ENCODE measurements around the gene AGXT.

AGXT gene

GRCh38 chr2:240852671-240853314, 15.8 kb upstream of the AGXT start:
- TF ChIP-seq CTCF (conservative IDR thresholded peaks at IDR 0.05), result no peak
- no peak overlapping the region for H3K27ac ChIP-seq

- no peak overlapping the region for H3K27ac ChIP-seq
- TF ChIP-seq CTCF (conservative IDR thresholded peaks at IDR 0.05), result no peak
Observed at GRCh38 chr2:240855670-240856069, 13.0 kb upstream of the AGXT start.

DNA sequence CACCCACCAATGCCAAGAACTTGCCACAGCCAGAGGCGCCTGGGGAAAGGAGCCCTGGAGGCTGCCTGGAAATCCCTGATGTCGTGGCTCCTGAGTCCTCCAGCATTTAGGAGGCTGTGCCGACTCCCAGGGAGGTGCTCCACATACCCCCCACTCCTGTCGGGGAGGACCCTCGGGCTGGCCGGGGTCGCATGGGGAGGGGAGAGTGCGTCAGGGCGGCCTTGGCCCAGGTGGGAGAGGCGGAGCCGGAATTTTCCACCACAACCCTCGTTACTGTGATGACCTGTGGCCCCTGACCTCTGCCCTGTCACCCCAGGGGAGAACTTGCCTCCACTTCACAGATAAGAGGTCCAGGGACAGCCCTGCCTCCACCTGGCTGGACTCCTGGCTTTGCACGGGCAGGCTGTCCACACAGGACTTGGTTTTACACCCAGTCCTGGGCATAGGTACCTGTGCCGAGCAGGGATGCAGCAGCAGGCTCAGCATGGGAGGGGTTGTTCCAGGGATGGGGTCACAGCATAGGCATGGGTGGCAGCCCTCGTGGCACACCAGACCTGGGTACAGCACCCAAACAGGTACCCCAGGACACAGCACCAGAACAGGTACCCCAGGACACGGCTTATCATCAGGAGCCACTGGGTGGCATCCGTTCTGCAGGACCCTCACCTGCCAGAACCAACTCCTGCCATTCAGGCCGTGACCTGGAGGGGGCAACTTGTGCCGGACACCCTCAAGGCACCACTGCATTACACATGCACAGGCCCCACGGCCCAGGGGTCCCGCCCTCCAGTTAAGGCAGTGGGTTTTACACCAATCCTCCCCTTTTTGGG, 12.3 kb upstream of the AGXT start:
- peak; percentile 29 for TF ChIP-seq CTCF (conservative IDR thresholded peaks at IDR 0.05)
- H3K27ac ChIP-seq, result no peak overlapping the region

DNA sequence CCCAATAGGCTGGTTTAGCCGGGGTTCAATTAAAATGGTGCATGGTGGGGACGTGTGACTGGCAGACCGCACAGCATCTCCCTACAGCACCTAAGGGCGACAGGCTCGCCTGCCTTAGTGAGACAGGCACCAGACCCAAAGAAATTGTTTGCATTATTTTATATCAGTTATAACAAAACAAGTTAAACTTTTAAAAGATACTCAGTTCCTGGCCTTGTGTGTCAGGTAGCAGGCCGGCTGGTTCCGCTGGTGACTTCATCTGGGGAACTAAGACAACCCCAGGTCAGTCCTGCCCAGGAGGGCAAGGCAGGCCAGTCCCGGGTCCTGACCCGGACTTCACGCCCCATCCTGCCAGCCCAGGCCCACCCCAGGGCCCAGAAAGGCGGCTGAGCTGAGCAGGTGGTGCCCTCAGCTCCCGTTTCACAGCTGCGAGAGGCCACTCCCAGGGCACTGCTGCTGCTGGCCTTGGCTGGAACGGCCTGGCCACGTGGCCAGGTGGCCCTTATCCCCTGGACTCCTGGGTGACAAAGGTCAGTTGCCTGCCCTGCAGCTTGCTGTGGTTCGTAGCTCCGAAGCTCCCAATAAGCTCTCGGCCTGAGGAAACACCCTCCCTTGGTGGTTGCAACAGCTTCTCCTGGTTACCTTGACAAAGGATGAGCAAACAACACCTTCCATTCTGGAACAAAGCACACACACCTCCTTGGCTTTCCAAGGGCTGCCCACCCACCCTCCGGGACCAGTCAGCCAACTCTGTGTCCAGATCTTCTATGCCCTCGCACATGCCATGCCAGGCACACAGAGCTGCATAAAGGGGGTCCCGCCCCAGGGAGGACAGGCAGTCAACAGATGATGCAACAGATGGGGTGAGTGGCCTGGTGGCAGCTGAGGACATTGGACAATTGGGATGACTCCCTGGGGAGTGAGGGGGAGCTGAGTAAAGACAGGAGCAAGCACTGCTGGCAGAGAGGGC, 11.3 kb upstream of the AGXT start:
- no peak overlapping the region for H3K27ac ChIP-seq
- TF ChIP-seq CTCF (conservative IDR thresholded peaks at IDR 0.05), result no peak

DNA sequence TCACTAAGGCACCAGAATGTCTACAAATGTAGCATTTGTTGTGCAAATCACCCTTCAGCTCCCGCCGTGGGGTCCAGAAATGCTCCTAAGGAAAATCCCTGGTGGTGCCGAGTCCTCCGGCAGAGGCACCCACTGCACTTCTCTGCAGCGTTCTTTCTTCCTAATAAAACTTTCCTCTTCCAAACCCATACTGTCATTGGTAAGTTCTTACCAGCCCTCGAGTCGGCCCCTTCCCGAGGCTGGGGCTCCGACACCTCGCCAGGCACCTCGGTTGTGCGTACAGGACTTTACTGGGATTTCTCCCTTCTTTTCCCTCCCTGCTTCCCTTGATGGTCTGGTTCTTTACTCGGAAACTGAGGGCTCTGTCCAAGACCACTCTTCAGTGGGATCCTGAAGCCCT, 10.3 kb upstream of the AGXT start:
- H3K27ac ChIP-seq, result no peak overlapping the region
- no peak for TF ChIP-seq CTCF (conservative IDR thresholded peaks at IDR 0.05)

GRCh38 chr2:240858871-240859270, 9.8 kb upstream of the AGXT start:
- no peak for TF ChIP-seq CTCF (conservative IDR thresholded peaks at IDR 0.05)
- H3K27ac ChIP-seq, result no peak overlapping the region

DNA sequence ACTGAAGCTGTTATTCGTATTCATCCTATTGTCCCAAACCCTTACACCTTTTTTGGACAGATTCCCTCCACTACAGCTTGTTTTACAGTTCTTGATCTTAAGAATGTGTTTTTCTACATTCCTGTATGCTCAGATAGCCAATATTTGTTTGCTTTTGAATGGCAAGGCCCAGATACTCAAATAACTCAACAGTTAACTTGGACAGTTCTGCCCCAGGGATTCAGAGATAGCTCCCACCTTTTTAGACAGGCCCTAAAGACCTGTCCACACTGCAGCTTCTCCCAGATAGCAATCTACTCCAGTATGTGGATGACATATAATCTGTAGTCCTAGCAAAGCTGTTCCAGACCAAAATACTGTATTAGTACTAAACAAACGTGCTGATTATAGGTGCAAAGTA, 7.1 kb upstream of the AGXT start:
- TF ChIP-seq CTCF (conservative IDR thresholded peaks at IDR 0.05), result no peak

More for the DNA sequence above, 7.1 kb upstream of the AGXT start:
- no peak overlapping the region; the same call in 1 of the 2 replicates for H3K27ac ChIP-seq

All from VCaP (cell line).